ENCODE measurements around the gene NEU1.

The NEU1 gene

GRCh38 chr6:31869343-31869742 is 6.7 kb upstream of the NEU1 start:
- TF ChIP-seq GATA2 (IDR thresholded peaks at IDR 0.05; ENCODE audit: low read depth, low read length), result no peak
- no peak for TF ChIP-seq GATA3 (IDR thresholded peaks at IDR 0.05; ENCODE audit: low read depth, low read length)

GRCh38 chr6:31865205-31866118 is 2.8 kb upstream of the NEU1 start:
- TF ChIP-seq GATA3 (IDR thresholded peaks at IDR 0.05; ENCODE audit: low read depth, low read length) (no peak), GATA2 (IDR thresholded peaks at IDR 0.05; ENCODE audit: low read depth, low read length) (no peak)

- TF ChIP-seq GATA2 (IDR thresholded peaks at IDR 0.05; ENCODE audit: low read depth, low read length) (no peak), GATA3 (IDR thresholded peaks at IDR 0.05; ENCODE audit: low read depth, low read length) (no peak)
Observed at GRCh38 chr6:31864818-31865204, 2.2 kb upstream of the NEU1 start.

GRCh38 chr6:31861919-31862343 is 690 bp downstream of the NEU1 start:
- no peak for TF ChIP-seq GATA3 (IDR thresholded peaks at IDR 0.05; ENCODE audit: low read depth, low read length)
- TF ChIP-seq GATA2 (IDR thresholded peaks at IDR 0.05; ENCODE audit: low read depth, low read length), result no peak

- no peak for TF ChIP-seq GATA2 (IDR thresholded peaks at IDR 0.05; ENCODE audit: low read depth, low read length)
- no peak for TF ChIP-seq GATA3 (IDR thresholded peaks at IDR 0.05; ENCODE audit: low read depth, low read length)
Observed at GRCh38 chr6:31861150-31861549, 1.5 kb downstream of the NEU1 start.

GRCh38 chr6:31860349-31860748 is 2.3 kb downstream of the NEU1 start:
- TF ChIP-seq GATA2 (IDR thresholded peaks at IDR 0.05; ENCODE audit: low read depth, low read length) (no peak), GATA3 (IDR thresholded peaks at IDR 0.05; ENCODE audit: low read depth, low read length) (no peak)

- TF ChIP-seq GATA2 (IDR thresholded peaks at IDR 0.05; ENCODE audit: low read depth, low read length), result no peak
- TF ChIP-seq GATA3 (IDR thresholded peaks at IDR 0.05; ENCODE audit: low read depth, low read length), result no peak
Observed at GRCh38 chr6:31859923-31860322, 2.7 kb downstream of the NEU1 start.

GRCh38 chr6:31858707-31859106 is 3.9 kb downstream of the NEU1 start:
- TF ChIP-seq GATA3 (IDR thresholded peaks at IDR 0.05; ENCODE audit: low read depth, low read length) (no peak), GATA2 (IDR thresholded peaks at IDR 0.05; ENCODE audit: low read depth, low read length) (no peak)

GRCh38 chr6:31851485-31851832 is 11.2 kb downstream of the NEU1 start:
- TF ChIP-seq GATA3 (IDR thresholded peaks at IDR 0.05; ENCODE audit: low read depth, low read length), result no peak
- TF ChIP-seq GATA2 (IDR thresholded peaks at IDR 0.05; ENCODE audit: low read depth, low read length), result no peak

- TF ChIP-seq GATA3 (IDR thresholded peaks at IDR 0.05; ENCODE audit: low read depth, low read length) (no peak), GATA2 (IDR thresholded peaks at IDR 0.05; ENCODE audit: low read depth, low read length) (no peak)
Observed at GRCh38 chr6:31850765-31851484, 11.7 kb downstream of the NEU1 start.

GRCh38 chr6:31847276-31847978 is 15.2 kb downstream of the NEU1 start:
- no peak for TF ChIP-seq GATA3 (IDR thresholded peaks at IDR 0.05; ENCODE audit: low read depth, low read length)
- TF ChIP-seq GATA2 (IDR thresholded peaks at IDR 0.05; ENCODE audit: low read depth, low read length), result no peak

- TF ChIP-seq GATA3 (IDR thresholded peaks at IDR 0.05; ENCODE audit: low read depth, low read length) (no peak), GATA2 (IDR thresholded peaks at IDR 0.05; ENCODE audit: low read depth, low read length) (no peak)
Observed at GRCh38 chr6:31844507-31844906, 18.1 kb downstream of the NEU1 start.

GRCh38 chr6:31842053-31842452 is 20.6 kb downstream of the NEU1 start:
- TF ChIP-seq GATA3 (IDR thresholded peaks at IDR 0.05; ENCODE audit: low read depth, low read length) (no peak), GATA2 (IDR thresholded peaks at IDR 0.05; ENCODE audit: low read depth, low read length) (no peak)

- TF ChIP-seq GATA3 (IDR thresholded peaks at IDR 0.05; ENCODE audit: low read depth, low read length) (no peak), GATA2 (IDR thresholded peaks at IDR 0.05; ENCODE audit: low read depth, low read length) (no peak)
Observed at GRCh38 chr6:31838968-31839367, 23.7 kb downstream of the NEU1 start.
